ENCODE results near the gene UBL5. TPM values are rescaled to one million over a fixed set of nuclear protein-coding genes. Genes with fewer than 3 reads are reported as not detected.

The UBL5 gene
- total RNA-seq, 2 donors from 2014 or later = 415 to 506 TPM

GRCh38 chr19:9858766-9859165 is 31.0 kb downstream of the UBL5 start:
- Histone ChIP-seq H3K36me3 (ENCODE audit: control insufficient read depth, insufficient read depth, low read length) (peaks cover 4% of the 10 kb centered on the region), H3K4me3 (ENCODE audit: low read length) (no peak overlapping the region), H3K27me3 (ENCODE audit: control insufficient read depth, insufficient read depth, low read length, poor library complexity, severe bottlenecking) (no peaks in the 10 kb centered on the region), H3K9me3 (ENCODE audit: control insufficient read depth, low read length) (no peaks in the 10 kb centered on the region), H3K4me1 (ENCODE audit: control insufficient read depth, insufficient read depth, low read length) (no peaks in the 10 kb centered on the region), H3K9ac (ENCODE audit: extremely low read depth, low read length, poor library complexity, severe bottlenecking) (no peak overlapping the region), H3K27ac (ENCODE audit: low read depth, low read length) (no peak overlapping the region)
- Mint-ChIP-seq H3K9me3 (no peaks in the 10 kb centered on the region), H3K4me3 (no peak overlapping the region), H3K36me3 (ENCODE audit: low read depth) (peaks cover 22% of the 10 kb centered on the region), H3K27ac (no peak overlapping the region), H3K27me3 (ENCODE audit: insufficient read depth) (no peaks in the 10 kb centered on the region), H3K4me1 (no peaks in the 10 kb centered on the region)
- DNase-seq = no peak
- no peak for TF ChIP-seq CTCF (conservative IDR thresholded peaks at IDR 0.05)

- Mint-ChIP-seq H3K27ac (no peak overlapping the region), H3K27me3 (ENCODE audit: insufficient read depth) (no peaks in the 10 kb centered on the region), H3K36me3 (ENCODE audit: low read depth) (peaks cover 15% of the 10 kb centered on the region), H3K4me3 (no peak overlapping the region), H3K9me3 (no peaks in the 10 kb centered on the region), H3K4me1 (no peaks in the 10 kb centered on the region)
- TF ChIP-seq CTCF (conservative IDR thresholded peaks at IDR 0.05) = no peak
- Histone ChIP-seq H3K27ac (ENCODE audit: low read depth, low read length) (no peak overlapping the region), H3K36me3 (ENCODE audit: control insufficient read depth, insufficient read depth, low read length) (peaks cover 4% of the 10 kb centered on the region), H3K27me3 (ENCODE audit: control insufficient read depth, insufficient read depth, low read length, poor library complexity, severe bottlenecking) (no peaks in the 10 kb centered on the region), H3K4me3 (ENCODE audit: low read length) (no peak overlapping the region), H3K4me1 (ENCODE audit: control insufficient read depth, insufficient read depth, low read length) (no peaks in the 10 kb centered on the region), H3K9me3 (ENCODE audit: control insufficient read depth, low read length) (no peaks in the 10 kb centered on the region), H3K9ac (ENCODE audit: extremely low read depth, low read length, poor library complexity, severe bottlenecking) (no peak overlapping the region)
- WGBS, 2 experiments (ENCODE audit: insufficient coverage in 1 of 2, insufficient read length in 1 of 2) = 93 to 100% methylated on average over 6 to 8 of the region's 8 CpGs
- no peak for DNase-seq
Measured at GRCh38 chr19:9860407-9860806, 32.7 kb downstream of the UBL5 start.

- H3K4me1 ChIP-seq (ENCODE audit: control insufficient read depth, insufficient read depth, low read length) = no peaks in the 10 kb centered on the region
- WGBS, 2 experiments (ENCODE audit: insufficient coverage in 1 of 2, insufficient read length in 1 of 2) = 90 to 100% methylated on average over 1 of the region's 1 CpG
- H3K9me3 ChIP-seq (ENCODE audit: control insufficient read depth, low read length) = no peaks in the 10 kb centered on the region
- DNase-seq = no peak
- no peak for TF ChIP-seq CTCF (conservative IDR thresholded peaks at IDR 0.05)
- Mint-ChIP-seq H3K9me3 (no peaks in the 10 kb centered on the region), H3K4me3 (no peak overlapping the region), H3K36me3 (ENCODE audit: low read depth) (peaks cover 13% of the 10 kb centered on the region), H3K27ac (no peak overlapping the region), H3K27me3 (ENCODE audit: insufficient read depth) (no peaks in the 10 kb centered on the region), H3K4me1 (no peaks in the 10 kb centered on the region)
- H3K27ac ChIP-seq (ENCODE audit: low read depth, low read length) = no peak overlapping the region
- no peaks in the 10 kb centered on the region for H3K27me3 ChIP-seq (ENCODE audit: control insufficient read depth, insufficient read depth, low read length, poor library complexity, severe bottlenecking)
- peaks cover 4% of the 10 kb centered on the region for H3K36me3 ChIP-seq (ENCODE audit: control insufficient read depth, insufficient read depth, low read length)
- H3K4me3 ChIP-seq (ENCODE audit: low read length) = no peak overlapping the region
- H3K9ac ChIP-seq (ENCODE audit: extremely low read depth, low read length, poor library complexity, severe bottlenecking) = no peak overlapping the region
Measured at GRCh38 chr19:9861503-9861902, 33.8 kb downstream of the UBL5 start.
